ENCODE results near the gene ZBTB33. TPM values are rescaled to one million over a fixed set of nuclear protein-coding genes. Genes with fewer than 3 reads are reported as not detected.

Gene ZBTB33
- polyA plus RNA-seq, 1 donor from 2014 or later: 20.2 TPM

- no peaks in the 10 kb centered on the region for H3K79me2 ChIP-seq (replicated peaks; ENCODE audit: insufficient read depth, low read length)
- peak overlapping the region; percentile 53 for H3K27ac ChIP-seq (ENCODE audit: low read length)
- H3K36me3 ChIP-seq (ENCODE audit: insufficient read depth, low read length): no peaks in the 10 kb centered on the region
- peak overlapping the region; percentile 45 for H2AFZ ChIP-seq (ENCODE audit: low read depth, low read length)
- no peaks in the 10 kb centered on the region for H3K9me2 ChIP-seq (ENCODE audit: insufficient read depth, low read length)
- peaks cover 8% of the 10 kb centered on the region for H3K27me3 ChIP-seq (ENCODE audit: insufficient read depth, low read depth, low read length)
- H3K4me3 ChIP-seq (ENCODE audit: low read length): peak overlapping the region; percentile 82
- peak overlapping the region; percentile 62 for H3K9ac ChIP-seq (ENCODE audit: low read length)
- no peaks in the 10 kb centered on the region for H3F3A ChIP-seq (ENCODE audit: insufficient read depth, low read length, poor library complexity, severe bottlenecking)
- H3K9me3 ChIP-seq (ENCODE audit: low read length): no peaks in the 10 kb centered on the region
- H3K4me2 ChIP-seq (ENCODE audit: low read length): peak overlapping the region; percentile 55
- TF ChIP-seq MXI1 (conservative IDR thresholded peaks at IDR 0.05; ENCODE audit: poor library complexity, severe bottlenecking): no peak
- TF ChIP-seq EZH2 (IDR thresholded peaks at IDR 0.05; ENCODE audit: borderline replicate concordance, insufficient read depth, low read length, poor library complexity, severe bottlenecking): no peak
- peak; percentile 15 for TF ChIP-seq EP300 (conservative IDR thresholded peaks at IDR 0.05; ENCODE audit: poor library complexity, severe bottlenecking)
- TF ChIP-seq POLR2AphosphoS5 (IDR thresholded peaks at IDR 0.05): peak; percentile 15
- no peak for TF ChIP-seq CTCF (IDR thresholded peaks at IDR 0.05; ENCODE audit: poor library complexity, severe bottlenecking)
- peak; percentile 32 for TF ChIP-seq SMC3 (conservative IDR thresholded peaks at IDR 0.05; ENCODE audit: poor library complexity)
- TF ChIP-seq REST (IDR thresholded peaks at IDR 0.05; ENCODE audit: borderline replicate concordance): no peak
- TF ChIP-seq RAD21 (conservative IDR thresholded peaks at IDR 0.05): peak; percentile 22
- TF ChIP-seq TAF1 (IDR thresholded peaks at IDR 0.05; ENCODE audit: low read depth): no peak
- H4K20me1 ChIP-seq (ENCODE audit: insufficient read depth): no peaks in the 10 kb centered on the region
These were observed 5.7 kb upstream of the ZBTB33 start for GRCh38 chrX:120244735-120245498.

- Histone ChIP-seq H3K4me2 (ENCODE audit: low read length) (peak overlapping the region; percentile 44), H3K9me2 (ENCODE audit: insufficient read depth, low read length) (no peaks in the 10 kb centered on the region), H3K79me2 (replicated peaks; ENCODE audit: insufficient read depth, low read length) (peaks cover 25% of the 10 kb centered on the region), H4K20me1 (ENCODE audit: insufficient read depth) (no peaks in the 10 kb centered on the region), H3K4me3 (ENCODE audit: low read length) (peak overlapping the region; percentile 79), H3K36me3 (ENCODE audit: insufficient read depth, low read length) (no peaks in the 10 kb centered on the region), H3K27me3 (ENCODE audit: insufficient read depth, low read depth, low read length) (peaks cover 8% of the 10 kb centered on the region), H3F3A (ENCODE audit: insufficient read depth, low read length, poor library complexity, severe bottlenecking) (no peaks in the 10 kb centered on the region), H2AFZ (ENCODE audit: low read depth, low read length) (peak overlapping the region; percentile 45), H3K27ac (ENCODE audit: low read length) (peak overlapping the region; percentile 85), H3K9ac (ENCODE audit: low read length) (peak overlapping the region; percentile 88), H3K9me3 (ENCODE audit: low read length) (no peaks in the 10 kb centered on the region)
- TF ChIP-seq CTCF (IDR thresholded peaks at IDR 0.05; ENCODE audit: poor library complexity, severe bottlenecking): no peak
- TF ChIP-seq TAF1 (IDR thresholded peaks at IDR 0.05; ENCODE audit: low read depth): no peak
- TF ChIP-seq SMC3 (conservative IDR thresholded peaks at IDR 0.05; ENCODE audit: poor library complexity): no peak
- TF ChIP-seq MXI1 (conservative IDR thresholded peaks at IDR 0.05; ENCODE audit: poor library complexity, severe bottlenecking): peak; percentile 49
- TF ChIP-seq EZH2 (IDR thresholded peaks at IDR 0.05; ENCODE audit: borderline replicate concordance, insufficient read depth, low read length, poor library complexity, severe bottlenecking): no peak
These were observed 929 bp downstream of the ZBTB33 start for GRCh38 chrX:120251471-120252011.
